HUES64 (cell line): ENCODE results near the gene PPP2R2C. TPM values are rescaled to one million over a fixed set of nuclear protein-coding genes. Genes with fewer than 3 reads are reported as not detected.

Experiments used
- H3K27ac ChIP-seq: 2 replicates; pipeline ENCODE4 v1.7.0; 2013; ENCODE audit warnings: low read depth, low read length, inconsistent platforms
- H3K27me3 ChIP-seq: 2 replicates; pipeline ENCODE4 v1.6.1; 2013; ENCODE audit warnings: mild to moderate bottlenecking, low read length; ENCODE audit not compliant: insufficient read depth
- H3K36me3 ChIP-seq: 2 replicates; pipeline ENCODE4 v1.6.1; 2013; ENCODE audit warnings: mild to moderate bottlenecking, low read length; ENCODE audit not compliant: insufficient read depth
- H3K4me1 ChIP-seq: 2 replicates; pipeline ENCODE4 v1.6.1; 2013; ENCODE audit warnings: mild to moderate bottlenecking, low read length, moderate library complexity; ENCODE audit not compliant: insufficient read depth
- H3K4me3 ChIP-seq: 2 replicates; pipeline ENCODE4 v1.5.1; 2013; ENCODE audit warnings: mild to moderate bottlenecking, low read length, moderate library complexity
- H3K9ac ChIP-seq: 2 replicates; pipeline ENCODE4 v1.6.1; 2013; ENCODE audit warnings: mild to moderate bottlenecking, low read depth, low read length
- H3K9me3 ChIP-seq: 2 replicates; pipeline ENCODE4 v1.6.1; 2013; ENCODE audit warnings: low read depth, low read length; ENCODE audit not compliant: insufficient read depth
- WGBS: fragments of 150-250, 120-280 bp; methylation state at CpG from one replicate; pipeline ENCODE4 v1.1.7; 2013; ENCODE audit warnings: missing lambda C conversion rate; 5-methylcytosine and 5-hydroxymethylcytosine counted together
- polyA plus RNA-seq, 2 experiments: library from polyadenylated mRNA; stranded (reverse); fragments of 50-300 nt; gene quantifications; one replicate each; pipeline ENCODE4 v1.2.3, GENCODE V29; 2013

Gene PPP2R2C
- 4.0 TPM for polyA plus RNA-seq (2013, experiment 1 of 2)
- polyA plus RNA-seq (2013, experiment 2 of 2) = 4.9 TPM

DNA sequence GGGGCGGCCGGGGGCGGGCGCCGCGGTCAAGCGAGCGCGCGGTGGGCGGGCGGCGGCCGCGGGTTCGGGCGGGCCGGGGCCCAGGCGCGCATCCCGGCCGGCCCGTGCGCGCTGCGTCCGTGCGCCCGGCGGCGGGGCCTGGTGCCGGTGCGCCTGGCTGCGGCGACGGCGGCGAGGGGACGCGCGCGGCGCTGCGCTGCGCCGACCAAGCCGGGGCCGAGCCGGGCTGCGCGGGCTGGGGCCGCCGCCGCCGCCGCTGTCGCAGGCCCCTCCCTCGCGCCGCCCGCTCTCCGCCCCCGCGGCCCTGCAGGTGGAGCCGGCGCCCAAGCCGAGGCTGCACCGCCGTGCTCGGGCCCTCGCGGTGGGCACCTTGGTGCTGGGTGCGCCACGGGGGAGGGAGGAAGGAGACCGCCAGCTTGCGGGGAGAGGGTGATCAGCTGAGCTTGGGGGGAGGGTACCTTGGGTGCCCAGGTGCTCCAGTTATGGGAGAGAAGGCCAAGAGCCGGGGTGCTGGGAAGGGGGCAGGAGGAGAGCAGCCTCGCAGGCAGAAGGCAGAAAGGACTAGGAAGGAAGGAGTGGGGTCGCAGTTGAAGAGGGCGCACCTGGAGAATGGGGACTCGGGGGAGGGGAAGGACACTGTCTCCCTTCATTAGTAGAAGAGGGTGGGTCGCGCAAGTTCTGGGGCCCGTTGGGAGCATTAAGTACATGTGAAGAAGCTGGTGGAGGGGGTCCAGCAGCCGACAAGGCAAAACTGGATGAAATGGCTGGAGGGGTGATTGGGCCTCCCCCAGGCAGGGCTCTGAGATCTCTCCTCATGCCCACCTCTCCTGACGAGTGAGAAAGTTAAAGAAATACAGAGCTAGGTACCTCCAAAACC lies at the start of gene PPP2R2C:
TSS of gene PPP2R2C (minus strand) at position 228 of the 877 bp plus-strand sequence. CDS start 385 bp downstream, outside the sequence.
- Histone ChIP-seq H3K9me3 (no peaks in the 10 kb centered on the region), H3K4me3 (peak within 1 kb of the TSS; percentile 56), H3K4me1 (0 out of 2 replicates have a peak, but pooled peaks cover 4% of the 10 kb centered on the region), H3K27ac (no peak within 1 kb of the TSS), H3K36me3 (no peaks in the 10 kb centered on the region), H3K9ac (no peak within 1 kb of the TSS), H3K27me3 (peaks cover 60% of the 10 kb centered on the region)
- 5% methylated on average over 85 of the region's 86 CpGs for WGBS

DNA sequence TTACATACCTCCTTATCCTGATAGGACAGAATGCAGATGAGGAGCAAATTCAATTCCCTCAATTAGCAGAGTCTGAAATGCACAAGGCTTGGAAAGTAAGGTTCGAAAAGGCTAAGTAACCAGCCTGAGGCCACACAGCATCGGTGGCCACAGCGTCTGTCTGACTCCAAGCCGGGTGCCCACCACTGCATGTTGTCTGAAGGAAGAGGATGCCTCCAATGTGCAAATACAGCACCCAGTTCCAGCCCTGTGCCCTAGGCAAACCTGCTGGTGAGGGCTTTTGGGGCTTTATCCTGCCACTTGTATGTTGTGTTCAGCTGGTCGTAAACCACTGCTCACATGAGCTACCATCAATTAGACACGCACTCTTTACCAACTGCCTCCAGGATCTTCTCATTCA lies 48.6 kb upstream of the PPP2R2C start:
- no peaks in the 10 kb centered on the region for H3K27me3 ChIP-seq
- no peak overlapping the region for H3K9ac ChIP-seq
- H3K36me3 ChIP-seq = no peaks in the 10 kb centered on the region
- 90% methylated on average over 6 of the region's 6 CpGs for WGBS
- H3K27ac ChIP-seq = no peak overlapping the region
- no peak overlapping the region for H3K4me3 ChIP-seq
- no peaks in the 10 kb centered on the region for H3K9me3 ChIP-seq
- no peaks in the 10 kb centered on the region for H3K4me1 ChIP-seq

DNA sequence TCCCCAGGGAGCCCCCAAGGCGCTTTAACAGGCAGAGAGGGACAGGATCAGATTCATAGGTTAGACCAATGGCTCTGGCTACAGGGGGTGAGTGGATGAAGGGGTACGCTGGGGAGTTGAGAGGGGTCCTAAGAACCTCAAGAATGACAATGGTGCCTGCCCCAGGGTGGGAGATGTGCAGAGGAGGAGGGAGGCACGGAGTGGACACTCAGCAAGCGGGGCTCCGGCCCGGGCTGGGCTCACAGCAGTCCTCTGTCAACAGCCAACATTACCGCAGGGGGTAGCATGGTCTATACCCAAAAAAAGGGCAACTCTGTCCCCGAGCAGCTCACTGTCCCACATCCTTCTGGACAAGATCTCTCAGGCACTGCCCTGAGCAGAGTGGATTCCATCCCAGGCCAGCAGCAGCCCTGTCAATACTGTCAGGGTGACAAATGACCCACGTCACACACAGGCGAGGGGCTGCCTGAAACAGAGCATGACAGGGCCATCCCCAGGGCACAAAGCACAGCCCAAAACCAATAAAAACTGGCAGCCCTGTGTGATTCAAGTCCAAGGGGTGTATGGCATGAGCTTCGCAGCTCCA lies 47.7 kb upstream of the PPP2R2C start:
- no peak overlapping the region for H3K9ac ChIP-seq
- WGBS = 81% methylated on average over 11 of the region's 11 CpGs

DNA sequence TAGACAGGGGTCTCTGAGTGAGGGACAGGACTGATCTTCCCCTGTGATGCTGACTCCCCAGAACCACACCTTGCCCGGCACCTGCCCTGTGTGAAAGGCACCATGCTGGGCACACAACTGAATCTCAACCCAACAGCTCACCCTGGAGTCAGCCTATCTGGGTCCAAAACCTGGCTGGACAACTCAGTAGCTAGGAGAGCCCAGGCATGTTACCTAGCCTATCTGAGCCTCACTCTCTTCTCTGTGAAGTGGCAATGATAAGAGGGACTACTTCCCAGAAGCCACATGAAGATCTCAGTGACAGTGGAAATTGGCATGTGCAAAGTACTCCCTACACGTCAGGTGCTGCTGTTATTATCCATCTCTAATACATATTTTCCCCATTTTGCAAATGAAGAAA lies 44.8 kb upstream of the PPP2R2C start:
- Histone ChIP-seq H3K4me3 (no peak overlapping the region), H3K9me3 (no peaks in the 10 kb centered on the region), H3K9ac (no peak overlapping the region), H3K27me3 (no peaks in the 10 kb centered on the region), H3K27ac (no peak overlapping the region), H3K4me1 (no peaks in the 10 kb centered on the region), H3K36me3 (no peaks in the 10 kb centered on the region)
- 84% methylated on average over 2 of the region's 2 CpGs for WGBS

More for the DNA sequence above, 47.7 kb upstream of the PPP2R2C start:
- no peaks in the 10 kb centered on the region for H3K36me3 ChIP-seq
- no peak overlapping the region for H3K4me3 ChIP-seq
- no peaks in the 10 kb centered on the region for H3K4me1 ChIP-seq
- no peak overlapping the region for H3K27ac ChIP-seq
- H3K27me3 ChIP-seq = no peaks in the 10 kb centered on the region
- no peaks in the 10 kb centered on the region for H3K9me3 ChIP-seq

DNA sequence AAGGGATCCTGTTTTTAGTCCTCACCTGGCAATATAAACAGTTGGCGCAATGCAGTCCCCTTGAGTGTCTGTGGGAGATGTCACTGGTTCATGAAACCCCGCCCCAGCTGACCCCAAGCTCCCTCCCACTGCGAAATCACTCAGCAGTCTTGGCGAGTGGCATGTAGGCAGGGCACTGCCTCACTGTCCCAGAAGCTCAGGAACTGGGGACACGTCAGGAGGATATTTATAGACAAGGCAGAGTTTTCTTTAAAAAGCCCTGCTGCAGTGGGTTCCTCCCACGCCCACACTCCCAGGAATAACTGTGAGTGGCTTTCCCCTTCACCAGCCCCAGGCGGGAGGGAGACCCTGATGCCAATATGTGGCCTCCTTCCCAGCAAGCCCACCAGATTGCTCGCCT lies 44.3 kb upstream of the PPP2R2C start:
- H3K9me3 ChIP-seq = no peaks in the 10 kb centered on the region
- 92% methylated on average over 8 of the region's 8 CpGs for WGBS

DNA sequence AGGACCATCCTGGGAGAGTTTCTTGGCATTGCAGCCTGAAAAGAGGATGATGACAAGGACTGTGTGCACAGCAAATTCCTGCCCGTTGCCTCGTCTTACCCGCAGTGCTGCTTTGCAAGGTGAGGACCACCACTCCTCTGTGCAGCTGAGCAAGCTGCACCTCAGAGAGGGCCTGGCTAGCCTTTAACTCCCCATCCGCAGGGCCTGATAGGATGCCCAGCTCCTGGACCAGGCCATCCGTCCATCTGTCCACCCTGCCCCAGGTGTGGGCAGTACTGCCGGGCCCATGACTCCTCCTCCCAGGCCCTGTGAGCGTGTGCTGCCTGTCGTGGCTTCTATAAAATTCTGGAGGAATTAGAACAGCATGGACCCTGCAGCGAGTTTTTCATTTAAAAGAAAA lies 43.9 kb upstream of the PPP2R2C start:
- Histone ChIP-seq H3K4me3 (no peak overlapping the region), H3K9ac (no peak overlapping the region), H3K27me3 (no peaks in the 10 kb centered on the region), H3K36me3 (no peaks in the 10 kb centered on the region), H3K9me3 (no peaks in the 10 kb centered on the region), H3K4me1 (no peaks in the 10 kb centered on the region), H3K27ac (no peak overlapping the region)
- WGBS = 91% methylated on average over 9 of the region's 9 CpGs

More for the DNA sequence above, 44.3 kb upstream of the PPP2R2C start:
- H3K4me3 ChIP-seq = no peak overlapping the region
- no peak overlapping the region for H3K9ac ChIP-seq
- H3K36me3 ChIP-seq = no peaks in the 10 kb centered on the region
- H3K27me3 ChIP-seq = no peaks in the 10 kb centered on the region
- no peak overlapping the region for H3K27ac ChIP-seq
- no peaks in the 10 kb centered on the region for H3K4me1 ChIP-seq

DNA sequence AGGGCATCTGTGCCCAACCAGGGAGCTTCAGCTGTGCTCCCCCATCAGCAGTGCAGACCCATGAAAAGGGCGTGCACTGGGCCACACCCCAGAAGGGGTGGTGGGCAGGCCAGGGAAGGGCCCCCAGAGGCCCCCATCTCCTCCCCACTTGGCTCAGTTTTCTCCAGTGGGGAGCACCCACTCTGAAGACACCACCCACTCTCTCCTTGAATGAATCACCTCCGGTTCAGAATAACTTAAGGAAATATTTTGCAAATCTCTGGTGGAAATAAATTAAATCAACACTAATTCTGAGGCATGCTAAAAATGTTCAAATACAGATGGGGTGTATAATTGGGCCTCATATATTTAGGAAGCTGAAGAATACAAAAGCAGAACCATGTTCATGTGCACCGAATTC lies 41.3 kb upstream of the PPP2R2C start:
- H3K4me1 ChIP-seq = no peaks in the 10 kb centered on the region
- H3K4me3 ChIP-seq = no peak overlapping the region
- no peak overlapping the region for H3K27ac ChIP-seq
- no peaks in the 10 kb centered on the region for H3K27me3 ChIP-seq
- H3K36me3 ChIP-seq = no peaks in the 10 kb centered on the region
- no peaks in the 10 kb centered on the region for H3K9me3 ChIP-seq
- H3K9ac ChIP-seq = no peak overlapping the region
- WGBS = 86% methylated on average over 2 of the region's 3 CpGs

DNA sequence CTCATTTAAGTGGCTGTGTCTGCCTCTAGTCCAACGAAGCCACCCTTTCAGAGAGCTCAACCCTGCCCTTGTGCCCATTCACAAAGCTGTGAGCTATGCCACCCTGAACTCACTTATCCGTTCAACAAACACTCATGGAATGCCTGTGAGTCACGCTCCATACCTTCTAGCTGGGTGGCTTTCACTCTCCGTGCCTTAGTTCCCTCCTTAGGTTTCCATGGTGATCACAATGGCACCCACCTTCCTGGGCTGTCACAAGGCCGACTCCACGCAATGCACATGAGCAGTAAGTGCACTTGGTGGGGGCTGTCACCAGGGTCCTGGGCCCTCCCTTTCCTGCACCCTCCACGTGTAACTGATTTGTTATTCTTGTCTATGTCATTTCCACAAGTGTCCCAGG lies 37.2 kb upstream of the PPP2R2C start:
- Histone ChIP-seq H3K4me1 (no peaks in the 10 kb centered on the region), H3K27me3 (no peaks in the 10 kb centered on the region), H3K27ac (no peak overlapping the region), H3K9ac (no peak overlapping the region), H3K36me3 (no peaks in the 10 kb centered on the region), H3K4me3 (no peak overlapping the region), H3K9me3 (peaks cover 22% of the 10 kb centered on the region)
- 72% methylated on average over 7 of the region's 7 CpGs for WGBS

DNA sequence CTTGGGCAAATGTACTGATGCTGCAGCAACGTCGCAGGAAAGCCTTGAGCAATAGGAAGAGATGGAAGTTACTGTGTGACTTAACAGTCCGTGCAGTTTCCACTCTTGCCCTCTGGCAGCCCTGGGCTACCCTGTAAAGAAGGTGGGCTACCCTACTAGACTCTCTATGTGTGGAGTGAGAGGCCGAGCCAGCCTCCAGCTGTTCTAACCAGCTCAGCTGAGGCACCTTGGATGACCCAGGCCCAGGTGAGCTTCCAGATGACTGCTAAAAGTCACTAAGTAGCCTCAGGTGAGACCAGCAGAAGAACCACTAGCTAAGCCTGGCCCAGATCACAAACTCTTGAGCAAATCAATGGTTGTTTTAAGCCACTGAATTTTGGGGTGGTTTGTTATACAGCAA lies 34.9 kb upstream of the PPP2R2C start:
- H3K27ac ChIP-seq = no peak overlapping the region
- no peaks in the 10 kb centered on the region for H3K4me1 ChIP-seq
- no peak overlapping the region for H3K9ac ChIP-seq
- H3K36me3 ChIP-seq = no peaks in the 10 kb centered on the region
- no peak overlapping the region for H3K4me3 ChIP-seq
- H3K27me3 ChIP-seq = no peaks in the 10 kb centered on the region
- peaks cover 30% of the 10 kb centered on the region for H3K9me3 ChIP-seq
- 92% methylated on average over 4 of the region's 4 CpGs for WGBS

DNA sequence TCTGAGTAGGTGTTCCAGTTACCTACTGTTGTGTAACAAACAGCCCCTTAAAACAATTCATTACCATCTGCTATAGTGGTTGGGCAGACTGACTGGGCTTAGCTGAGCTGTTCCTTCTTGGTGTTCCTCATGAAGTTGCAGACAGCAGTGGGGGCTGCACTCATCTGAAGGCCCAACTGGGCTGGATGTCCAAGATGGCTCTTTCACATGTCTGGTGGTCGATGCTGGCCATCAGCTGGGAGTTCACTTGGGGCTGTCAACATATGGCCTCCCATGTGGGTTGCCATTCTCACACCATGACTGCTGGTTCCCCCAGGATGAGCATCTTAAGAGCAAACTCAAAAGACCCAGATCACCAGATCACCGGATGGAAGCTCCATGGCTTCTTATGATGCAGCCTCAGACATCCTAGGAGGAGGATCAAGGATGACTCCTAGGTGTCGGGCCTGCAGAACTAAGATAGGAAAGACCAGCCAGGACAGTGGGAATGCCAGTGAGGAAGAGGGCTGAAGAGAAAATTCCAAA lies 34.3 kb upstream of the PPP2R2C start:
- no peaks in the 10 kb centered on the region for H3K4me1 ChIP-seq
- H3K9me3 ChIP-seq = peaks cover 30% of the 10 kb centered on the region
- WGBS = 92% methylated on average over 3 of the region's 3 CpGs
- H3K27ac ChIP-seq = no peak overlapping the region
- H3K4me3 ChIP-seq = no peak overlapping the region
- no peaks in the 10 kb centered on the region for H3K27me3 ChIP-seq
- H3K9ac ChIP-seq = no peak overlapping the region
- no peaks in the 10 kb centered on the region for H3K36me3 ChIP-seq

DNA sequence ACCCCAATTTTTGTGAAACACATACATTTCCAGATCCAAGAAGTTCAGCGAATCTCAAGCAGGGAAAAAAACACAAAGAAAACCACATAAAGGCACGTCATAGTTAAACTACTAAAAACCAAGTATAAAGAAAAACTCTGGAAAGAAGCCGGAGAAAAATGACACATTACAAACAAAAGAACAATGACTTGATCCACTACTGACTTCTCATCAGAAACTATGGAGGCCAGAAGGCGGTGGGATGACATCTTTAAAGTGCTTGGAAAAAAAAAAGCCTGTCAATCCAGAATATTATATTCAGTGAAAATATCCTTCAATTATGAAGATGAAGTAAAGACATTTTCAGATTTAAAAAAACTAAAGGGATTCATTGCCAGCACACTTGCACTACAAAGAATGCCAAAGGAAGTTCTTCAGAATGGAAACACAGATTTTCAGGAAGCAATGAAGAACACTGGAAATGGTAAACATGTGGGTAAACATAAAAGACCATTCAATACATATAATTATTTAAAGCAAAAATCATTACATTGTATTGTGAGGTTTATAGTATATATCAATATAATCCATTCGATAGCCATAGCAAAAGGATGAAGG lies 32.6 kb upstream of the PPP2R2C start:
- Histone ChIP-seq H3K4me1 (no peaks in the 10 kb centered on the region), H3K27me3 (no peaks in the 10 kb centered on the region), H3K9me3 (peaks cover 30% of the 10 kb centered on the region), H3K36me3 (no peaks in the 10 kb centered on the region), H3K4me3 (no peak overlapping the region), H3K9ac (no peak overlapping the region), H3K27ac (no peak overlapping the region)
- WGBS = 84% methylated on average over 3 of the region's 5 CpGs
